ENCODE measurements around the gene TMED1. TPM values are rescaled to one million over a fixed set of nuclear protein-coding genes. Genes with fewer than 3 reads are reported as not detected.

Gene TMED1
- total and polyA plus RNA-seq, 9 of the 15 experiments (the other 6 are each of a cell fraction or from before 2014, with no cell fraction given), result 0.86 to 30.2 (median 23.5) TPM

- TF ChIP-seq PML (IDR thresholded peaks at IDR 0.05; ENCODE audit: low read length) (0 out of 2 replicates have a peak, but pooled peaks have one; percentile 34), TBL1XR1 (IDR thresholded peaks at IDR 0.05; ENCODE audit: low read length in 2 of 2) (0 out of 4 replicates have a peak, but pooled peaks of 1 of the 2 experiments have one; percentile 23), CBX3 (IDR thresholded peaks at IDR 0.05; ENCODE audit: borderline replicate concordance in 1 of 2, low read length in 2 of 2) (no peak), RBM15 (IDR thresholded peaks at IDR 0.05; ENCODE audit: insufficient read depth, low read length) (no peak), EZH2 (IDR thresholded peaks at IDR 0.05; ENCODE audit: borderline replicate concordance, low read depth, low read length) (no peak), ARID4B (CRISPR knock-in tag; IDR thresholded peaks at IDR 0.05) (no peak), ERF (CRISPR knock-in tag; IDR thresholded peaks at IDR 0.05) (no peak), SMAD1 (IDR thresholded peaks at IDR 0.05; ENCODE audit: low read depth, low read length, partially characterized antibody) (no peak), ZBED1 (IDR thresholded peaks at IDR 0.05) (no peak), SMARCC2 (IDR thresholded peaks at IDR 0.05; ENCODE audit: low read depth) (no peak), ZFP36 (IDR thresholded peaks at IDR 0.05; ENCODE audit: low read depth, low read length, partially characterized antibody) (no peak), TFAM (CRISPR knock-in tag; conservative IDR thresholded peaks at IDR 0.05) (no peak), SOX6 (IDR thresholded peaks at IDR 0.05) (no peak), CHCHD3 (CRISPR knock-in tag; IDR thresholded peaks at IDR 0.05) (no peak), CREB3 (tag; conservative IDR thresholded peaks at IDR 0.05; ENCODE audit: low read depth) (no peak), CTCF (IDR thresholded peaks at IDR 0.05 in 2 of 3, conservative IDR thresholded peaks at IDR 0.05 in 1 of 3; ENCODE audit: insufficient read depth in 2 of 3, low read depth in 1 of 3, low read length in 3 of 3) (0 out of 6 replicates have a peak, but pooled peaks of 1 of the 3 experiments have one; percentile 2), ZC3H4 (CRISPR knock-in tag; IDR thresholded peaks at IDR 0.05; ENCODE audit: borderline replicate concordance) (no peak), MEF2A (IDR thresholded peaks at IDR 0.05; ENCODE audit: control insufficient read depth, low read depth, low read length) (no peak), POLR3G (IDR thresholded peaks at IDR 0.05; ENCODE audit: extremely low read depth, insufficient read length, insufficient replicate concordance) (no peak), ZNF764 (CRISPR knock-in tag; IDR thresholded peaks at IDR 0.05; ENCODE audit: low read depth) (no peak), TAL1 (IDR thresholded peaks at IDR 0.05) (peak; percentile 59; the same call in 1 of the 2 replicates), ZNF561 (CRISPR knock-in tag; conservative IDR thresholded peaks at IDR 0.05) (no peak)
Observed at GRCh38 chr19:10811391-10812111, 24.5 kb downstream of the TMED1 start (continued).

All from K562 (cell line).